Neural cell (in vitro differentiated cells): ENCODE results near the gene SHB.

Experiments
- CTCF ChIP-seq: fragments of 450-650 bp; IDR thresholded peaks from 2 replicates; pipeline ENCODE4 v1.5.1; 2014; ENCODE audit warnings: antibody characterized with exemption, mild to moderate bottlenecking, moderate library complexity; ENCODE audit not compliant: poor library complexity, severe bottlenecking
- EP300 ChIP-seq: fragments of 450-650 bp; conservative IDR thresholded peaks from 2 replicates; pipeline ENCODE4 v1.6.1; 2014; ENCODE audit warnings: antibody characterized with exemption, mild to moderate bottlenecking, moderate library complexity; ENCODE audit not compliant: poor library complexity, severe bottlenecking
- MXI1 ChIP-seq: fragments of 450-650 bp; conservative IDR thresholded peaks from 2 replicates; pipeline ENCODE4 v1.6.1; 2014; ENCODE audit warnings: antibody characterized with exemption, mild to moderate bottlenecking; ENCODE audit not compliant: poor library complexity, severe bottlenecking
- POLR2AphosphoS5 ChIP-seq: IDR thresholded peaks from 2 replicates; pipeline ENCODE4 v1.6.1; 2012
- TF ChIP-seq, protein P1 (sequence below): IDR thresholded peaks from 2 replicates; pipeline ENCODE4 v1.6.1; 2012; ENCODE audit warnings: borderline replicate concordance

DNA sequence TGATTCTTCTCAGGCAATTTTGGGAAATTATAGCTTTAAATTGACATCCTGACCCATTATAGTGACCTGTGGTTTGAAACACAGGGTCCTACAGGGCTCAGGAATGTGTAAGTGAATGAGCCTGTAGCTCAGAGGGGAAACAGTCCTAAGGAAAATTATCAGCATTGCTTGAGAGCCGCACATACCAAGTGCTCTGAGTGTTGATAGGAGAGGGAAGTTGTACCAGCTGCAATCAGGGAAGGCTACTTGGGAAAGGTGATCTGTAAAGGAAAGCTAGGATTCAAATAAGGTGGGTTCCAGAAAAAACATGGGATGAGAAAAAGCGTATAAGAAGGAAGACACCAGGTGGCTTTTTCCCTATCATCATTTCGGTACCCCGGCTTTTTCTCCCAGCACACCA, 160.7 kb downstream of the SHB start:
- no peak for TF ChIP-seq CTCF
- no peak for TF ChIP-seq EP300
- TF ChIP-seq, protein P1, sequence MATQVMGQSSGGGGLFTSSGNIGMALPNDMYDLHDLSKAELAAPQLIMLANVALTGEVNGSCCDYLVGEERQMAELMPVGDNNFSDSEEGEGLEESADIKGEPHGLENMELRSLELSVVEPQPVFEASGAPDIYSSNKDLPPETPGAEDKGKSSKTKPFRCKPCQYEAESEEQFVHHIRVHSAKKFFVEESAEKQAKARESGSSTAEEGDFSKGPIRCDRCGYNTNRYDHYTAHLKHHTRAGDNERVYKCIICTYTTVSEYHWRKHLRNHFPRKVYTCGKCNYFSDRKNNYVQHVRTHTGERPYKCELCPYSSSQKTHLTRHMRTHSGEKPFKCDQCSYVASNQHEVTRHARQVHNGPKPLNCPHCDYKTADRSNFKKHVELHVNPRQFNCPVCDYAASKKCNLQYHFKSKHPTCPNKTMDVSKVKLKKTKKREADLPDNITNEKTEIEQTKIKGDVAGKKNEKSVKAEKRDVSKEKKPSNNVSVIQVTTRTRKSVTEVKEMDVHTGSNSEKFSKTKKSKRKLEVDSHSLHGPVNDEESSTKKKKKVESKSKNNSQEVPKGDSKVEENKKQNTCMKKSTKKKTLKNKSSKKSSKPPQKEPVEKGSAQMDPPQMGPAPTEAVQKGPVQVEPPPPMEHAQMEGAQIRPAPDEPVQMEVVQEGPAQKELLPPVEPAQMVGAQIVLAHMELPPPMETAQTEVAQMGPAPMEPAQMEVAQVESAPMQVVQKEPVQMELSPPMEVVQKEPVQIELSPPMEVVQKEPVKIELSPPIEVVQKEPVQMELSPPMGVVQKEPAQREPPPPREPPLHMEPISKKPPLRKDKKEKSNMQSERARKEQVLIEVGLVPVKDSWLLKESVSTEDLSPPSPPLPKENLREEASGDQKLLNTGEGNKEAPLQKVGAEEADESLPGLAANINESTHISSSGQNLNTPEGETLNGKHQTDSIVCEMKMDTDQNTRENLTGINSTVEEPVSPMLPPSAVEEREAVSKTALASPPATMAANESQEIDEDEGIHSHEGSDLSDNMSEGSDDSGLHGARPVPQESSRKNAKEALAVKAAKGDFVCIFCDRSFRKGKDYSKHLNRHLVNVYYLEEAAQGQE, result no peak
- no peak for TF ChIP-seq POLR2AphosphoS5
- TF ChIP-seq MXI1, result no peak
